Caco-2 (cell line): ENCODE results near the gene FPGS. TPM values are rescaled to one million over a fixed set of nuclear protein-coding genes. Genes with fewer than 3 reads are reported as not detected.

Experiments
- BruUV-seq: library from RNA; stranded (reverse); fragments of 400-500 nt; replicated peaks from 2 replicates; lab custom pipeline; 2021; lab: Mats Ljungman, UMichigan
- CTCF ChIA-PET: fragments of 300-600 bp; sonication (Branson Sonifier 250); formaldehyde crosslinking; loops from one replicate; lab custom pipeline; 2022; ENCODE audit warnings: antibody characterized with exemption; lab: Charles Lee
- POLR2A ChIA-PET: fragments of 300-600 bp; sonication (Branson Sonifier 250); formaldehyde crosslinking; loops from one replicate; lab custom pipeline; 2022; ENCODE audit warnings: antibody characterized with exemption; lab: Charles Lee
- DNase-seq, 2 experiments: peaks; one replicate each; pipeline versions ENCODE4 v3.0.0 to v3.0.0-alpha.2; 2020 to 2022
- H3K27me3 ChIP-seq: replicated peaks from 2 replicates; pipeline ENCODE4 v1.6.0; 2011; ENCODE audit warnings: low read length; ENCODE audit not compliant: control insufficient read depth, insufficient read depth
- H3K36me3 ChIP-seq: 2 replicates; pipeline ENCODE4 v1.5.1; 2011; ENCODE audit warnings: low read length; ENCODE audit not compliant: control insufficient read depth, insufficient read depth
- H3K4me1 ChIP-seq: fragments of 250-450 bp; sonication (Bioruptor Pico); 2 replicates; pipeline ENCODE4 v1.5.1; 2020; ENCODE audit warnings: mild to moderate bottlenecking
- H3K4me3 ChIP-seq: 2 replicates; pipeline ENCODE4 v1.5.1; 2011; ENCODE audit warnings: low read depth, mild to moderate bottlenecking, control low read depth, low read length
- H3K9me3 ChIP-seq: fragments of 250-450 bp; sonication (Bioruptor Pico); 2 replicates; pipeline ENCODE4 v1.5.1; 2020; ENCODE audit warnings: mild to moderate bottlenecking, moderate library complexity
- H3K27ac Mint-ChIP-seq: one replicate; pipeline ENCODE4 v1.8.0; 2022; ENCODE audit warnings: mixed read lengths; ENCODE audit not compliant: unreplicated experiment
- H3K27me3 Mint-ChIP-seq: one replicate; pipeline ENCODE4 v1.8.0; 2022; ENCODE audit warnings: mixed read lengths; ENCODE audit not compliant: insufficient read depth, unreplicated experiment
- H3K36me3 Mint-ChIP-seq: one replicate; pipeline ENCODE4 v1.8.0; 2022; ENCODE audit warnings: mild to moderate bottlenecking, mixed read lengths; ENCODE audit not compliant: insufficient read depth, unreplicated experiment
- H3K4me1 Mint-ChIP-seq: one replicate; pipeline ENCODE4 v1.8.0; 2022; ENCODE audit warnings: low read depth, mixed read lengths; ENCODE audit not compliant: unreplicated experiment
- H3K4me3 Mint-ChIP-seq: one replicate; pipeline ENCODE4 v1.8.0; 2022; ENCODE audit warnings: mild to moderate bottlenecking, moderate library complexity, mixed read lengths; ENCODE audit not compliant: unreplicated experiment
- H3K9me3 Mint-ChIP-seq: one replicate; pipeline ENCODE4 v1.8.0; 2022; ENCODE audit warnings: mixed read lengths; ENCODE audit not compliant: unreplicated experiment
- intact Hi-C: fragments of 100-400 bp; cut with micrococcal nuclease; formaldehyde crosslinking; loops from one replicate; pipeline ENCODE4 v1.10.0; 2022; ENCODE audit not compliant: unreplicated experiment
- total RNA-seq: library from RNA; stranded (reverse); gene quantifications from 2 replicates; pipeline ENCODE4 v1.2.3, GENCODE V29; 2022
- TF ChIP-seq, protein P1 (sequence below), 2 experiments: fragments of 200-600 bp in 1 of 2; IDR thresholded peaks; 1 replicate in 1 of 2; 2 replicates in 1 of 2; pipeline versions ENCODE4 v1.5.1 to v1.8.0; 2011 to 2022; ENCODE audit warnings: antibody characterized with exemption in 1 of 2, control low read depth in 1 of 2, inconsistent platforms in 1 of 2, low read depth in 1 of 2, low read length in 1 of 2, mild to moderate bottlenecking in 1 of 2, moderate library complexity in 1 of 2; ENCODE audit not compliant: insufficient read depth in 1 of 2, severe bottlenecking in 1 of 2, unreplicated experiment in 1 of 2

Gene FPGS
- total RNA-seq, 1 experiment from 2014 or later = 54.4 TPM

- Histone ChIP-seq H3K27me3 (no peaks in the 10 kb centered on the region), H3K4me1 (no peaks in the 10 kb centered on the region), H3K9me3 (no peaks in the 10 kb centered on the region), H3K36me3 (no peaks in the 10 kb centered on the region), H3K4me3 (no peak overlapping the region)
- H3K4me1 Mint-ChIP-seq = no peaks in the 10 kb centered on the region
- peaks cover 11% of the 10 kb centered on the region for H3K36me3 Mint-ChIP-seq
- intact Hi-C loops = loop anchor here (10.0 kb wide), 1 partner anchor 277 kb away; no protein-coding TSS in a partner anchor
- no peak for DNase-seq
- POLR2A ChIA-PET = no interaction called here
- H3K27ac Mint-ChIP-seq = no peak overlapping the region
- BruUV-seq = no TSS peak
- no peaks in the 10 kb centered on the region for H3K9me3 Mint-ChIP-seq
- CTCF ChIA-PET = no interaction called here
- TF ChIP-seq, protein P1, sequence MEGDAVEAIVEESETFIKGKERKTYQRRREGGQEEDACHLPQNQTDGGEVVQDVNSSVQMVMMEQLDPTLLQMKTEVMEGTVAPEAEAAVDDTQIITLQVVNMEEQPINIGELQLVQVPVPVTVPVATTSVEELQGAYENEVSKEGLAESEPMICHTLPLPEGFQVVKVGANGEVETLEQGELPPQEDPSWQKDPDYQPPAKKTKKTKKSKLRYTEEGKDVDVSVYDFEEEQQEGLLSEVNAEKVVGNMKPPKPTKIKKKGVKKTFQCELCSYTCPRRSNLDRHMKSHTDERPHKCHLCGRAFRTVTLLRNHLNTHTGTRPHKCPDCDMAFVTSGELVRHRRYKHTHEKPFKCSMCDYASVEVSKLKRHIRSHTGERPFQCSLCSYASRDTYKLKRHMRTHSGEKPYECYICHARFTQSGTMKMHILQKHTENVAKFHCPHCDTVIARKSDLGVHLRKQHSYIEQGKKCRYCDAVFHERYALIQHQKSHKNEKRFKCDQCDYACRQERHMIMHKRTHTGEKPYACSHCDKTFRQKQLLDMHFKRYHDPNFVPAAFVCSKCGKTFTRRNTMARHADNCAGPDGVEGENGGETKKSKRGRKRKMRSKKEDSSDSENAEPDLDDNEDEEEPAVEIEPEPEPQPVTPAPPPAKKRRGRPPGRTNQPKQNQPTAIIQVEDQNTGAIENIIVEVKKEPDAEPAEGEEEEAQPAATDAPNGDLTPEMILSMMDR (IDR thresholded peaks at IDR 0.05; ENCODE audit: insufficient read depth in 1 of 2, low read depth in 1 of 2, low read length in 1 of 2, severe bottlenecking in 1 of 2, unreplicated experiment in 1 of 2) = no peak
- H3K4me3 Mint-ChIP-seq = no peak overlapping the region
- H3K27me3 Mint-ChIP-seq = no peaks in the 10 kb centered on the region
These were observed 20.9 kb upstream of the FPGS start for GRCh38 chr9:127781806-127782205.

DNA sequence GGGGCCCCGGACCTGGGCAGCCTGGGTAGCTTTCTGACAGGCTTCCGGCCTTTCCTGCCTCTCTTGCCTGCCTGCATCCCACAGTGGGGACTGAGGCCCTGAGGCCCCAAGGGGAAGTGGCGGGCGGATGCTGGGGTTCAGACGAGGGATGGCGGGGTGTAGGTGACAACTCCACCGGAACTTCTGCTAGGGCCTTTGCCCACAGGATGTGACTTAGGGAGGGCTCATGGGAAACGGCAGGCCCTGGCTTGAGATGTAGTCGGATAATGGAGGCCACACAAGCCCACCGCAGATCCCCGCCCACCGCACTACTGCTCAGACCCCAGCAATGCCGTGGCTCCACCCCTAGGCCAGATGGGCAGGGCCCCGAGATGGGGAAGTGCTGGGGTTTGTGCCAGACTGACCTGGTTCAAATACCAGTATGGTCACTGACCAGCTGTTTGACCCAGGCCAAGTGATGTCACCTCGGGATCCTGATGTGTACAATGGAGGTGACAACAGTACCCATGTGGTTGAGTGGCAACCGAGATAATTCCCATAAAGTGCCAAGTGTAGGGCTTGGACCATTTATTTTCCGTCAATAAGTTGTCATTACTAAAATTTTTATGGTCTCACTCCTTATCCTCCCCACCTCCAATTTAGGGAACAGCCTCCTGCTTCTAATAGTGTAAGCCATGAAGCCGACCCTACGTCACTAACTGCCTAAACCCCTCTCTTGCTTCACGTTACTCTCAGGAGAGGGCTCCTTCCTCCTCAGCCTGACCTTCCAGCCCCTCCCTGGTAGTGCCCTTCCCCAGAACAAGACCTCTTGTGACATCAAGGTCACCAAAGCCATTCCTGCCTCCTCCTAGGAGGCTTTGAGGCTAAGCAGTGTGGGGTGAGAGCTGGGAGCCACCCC lies 19.3 kb upstream of the FPGS start:
- Histone ChIP-seq H3K4me1 (no peaks in the 10 kb centered on the region), H3K9me3 (no peaks in the 10 kb centered on the region), H3K4me3 (no peak overlapping the region), H3K36me3 (0 out of 2 replicates have a peak, but pooled peaks cover 1% of the 10 kb centered on the region), H3K27me3 (no peaks in the 10 kb centered on the region)
- Mint-ChIP-seq H3K27me3 (no peaks in the 10 kb centered on the region), H3K27ac (no peak overlapping the region), H3K4me3 (no peak overlapping the region), H3K4me1 (no peaks in the 10 kb centered on the region), H3K36me3 (peaks cover 27% of the 10 kb centered on the region), H3K9me3 (no peaks in the 10 kb centered on the region)
- POLR2A ChIA-PET = interaction anchor here (0.8 kb wide), 1 partner anchor 12 kb away, joined by 8 read pairs; no protein-coding TSS in a partner anchor
- no TSS peak for BruUV-seq
- CTCF ChIA-PET = no interaction called here
- intact Hi-C loops = loop anchor here (10.0 kb wide), 1 partner anchor 279 kb away; no protein-coding TSS in a partner anchor
- DNase-seq = no peak
- TF ChIP-seq, protein P1 (IDR thresholded peaks at IDR 0.05; ENCODE audit: insufficient read depth in 1 of 2, low read depth in 1 of 2, low read length in 1 of 2, severe bottlenecking in 1 of 2, unreplicated experiment in 1 of 2) = no peak
